GM18519 (cell line): ENCODE results near the gene SH3BGR.

ENCODE experiments used
- ATAC-seq: cut with Tn5 transposase; IDR thresholded peaks from one replicate; pipeline ENCODE4 v1.9.1; 2021; ENCODE audit warnings: mild to moderate bottlenecking, moderate library complexity; ENCODE audit not compliant: unreplicated experiment, low FRiP score

Gene SH3BGR

GRCh38 chr21:39510240-39510639, 58.5 kb downstream of the SH3BGR start:
- ATAC-seq = no peak

- no peak for ATAC-seq
Measured at GRCh38 chr21:39511102-39511501, 59.3 kb downstream of the SH3BGR start.

- ATAC-seq = no peak
Measured at GRCh38 chr21:39513735-39514134, 62.0 kb downstream of the SH3BGR start.

GRCh38 chr21:39515684-39516472, 64.1 kb downstream of the SH3BGR start:
- no peak for ATAC-seq

- ATAC-seq = peak; percentile 73
Measured at GRCh38 chr21:39518055-39518846, 66.5 kb downstream of the SH3BGR start.

GRCh38 chr21:39518847-39519210, 67.1 kb downstream of the SH3BGR start:
- ATAC-seq = no peak

GRCh38 chr21:39519835-39520234, 68.1 kb downstream of the SH3BGR start:
- no peak for ATAC-seq

GRCh38 chr21:39523399-39523798, 71.6 kb downstream of the SH3BGR start:
- ATAC-seq = no peak

- no peak for ATAC-seq
Measured at GRCh38 chr21:39523915-39524314, 72.1 kb downstream of the SH3BGR start.

- no peak for ATAC-seq
Measured at GRCh38 chr21:39525129-39525528, 73.4 kb downstream of the SH3BGR start.

GRCh38 chr21:39525601-39526000, 73.8 kb downstream of the SH3BGR start:
- no peak for ATAC-seq

- no peak for ATAC-seq
Measured at GRCh38 chr21:39527067-39527595, 75.4 kb downstream of the SH3BGR start.

- no peak for ATAC-seq
Measured at GRCh38 chr21:39527664-39528381, 76.1 kb downstream of the SH3BGR start.

- no peak for ATAC-seq
Measured at GRCh38 chr21:39529026-39529425, 77.3 kb downstream of the SH3BGR start.

GRCh38 chr21:39531064-39531463, 79.3 kb downstream of the SH3BGR start:
- no peak for ATAC-seq

- no peak for ATAC-seq
Measured at GRCh38 chr21:39531840-39532239, 80.1 kb downstream of the SH3BGR start.

- no peak for ATAC-seq
Measured at GRCh38 chr21:39533545-39534380, 82.0 kb downstream of the SH3BGR start.

- ATAC-seq = no peak
Measured at GRCh38 chr21:39535646-39536437, 84.1 kb downstream of the SH3BGR start.

GRCh38 chr21:39536835-39537234, 85.1 kb downstream of the SH3BGR start:
- ATAC-seq = no peak
